KMS-11 (cell line): Measurements from ENCODE around the gene ZNF593.

Experiments used
- H2AFZ ChIP-seq: fragments of 200-600 bp; sonication (generic); 2 replicates; pipeline ENCODE4 v1.6.1; 2016; ENCODE audit warnings: antibody characterized with exemption, mixed run types, low read depth
- H3K27ac ChIP-seq: fragments of 200-600 bp; sonication (generic); 2 replicates; pipeline ENCODE4 v1.6.1; 2016; ENCODE audit warnings: mild to moderate bottlenecking, mixed run types
- H3K27me3 ChIP-seq: fragments of 200-600 bp; sonication (generic); 2 replicates; pipeline ENCODE4 v1.6.1; 2017; ENCODE audit warnings: mild to moderate bottlenecking, low read depth, mixed run types, moderate library complexity; ENCODE audit not compliant: insufficient read depth
- H3K36me3 ChIP-seq: fragments of 200-600 bp; sonication (generic); 2 replicates; pipeline ENCODE4 v1.6.1; 2017; ENCODE audit warnings: mild to moderate bottlenecking, mixed run types; ENCODE audit not compliant: insufficient read depth
- H3K4me1 ChIP-seq: fragments of 200-600 bp; sonication (generic); 2 replicates; pipeline ENCODE4 v1.6.1; 2016; ENCODE audit warnings: mild to moderate bottlenecking, low read depth, mixed run types; ENCODE audit not compliant: poor library complexity, severe bottlenecking
- H3K4me2 ChIP-seq: fragments of 200-600 bp; sonication (generic); 2 replicates; pipeline ENCODE4 v1.7.0; 2016; ENCODE audit warnings: mild to moderate bottlenecking, mixed run types
- H3K4me3 ChIP-seq: fragments of 200-600 bp; sonication (generic); IDR thresholded peaks from 2 replicates; pipeline ENCODE4 v1.6.1; 2017; ENCODE audit warnings: low read depth, low read length, mixed read lengths; ENCODE audit not compliant: insufficient read depth
- H3K79me2 ChIP-seq: fragments of 200-600 bp; sonication (generic); 2 replicates; pipeline ENCODE4 v1.6.1; 2016; ENCODE audit warnings: low read depth, mixed run types; ENCODE audit not compliant: insufficient read depth
- H3K9ac ChIP-seq: fragments of 200-600 bp; sonication (generic); 2 replicates; pipeline ENCODE4 v1.6.1; 2016; ENCODE audit warnings: mild to moderate bottlenecking, mixed run types
- H4K20me1 ChIP-seq: fragments of 200-600 bp; sonication (generic); 2 replicates; pipeline ENCODE4 v1.6.1; 2016; ENCODE audit warnings: mild to moderate bottlenecking, mixed run types; ENCODE audit not compliant: insufficient read depth
- CTCF ChIP-seq: fragments of 200-600 bp; sonication (generic); conservative IDR thresholded peaks from 2 replicates; pipeline ENCODE4 v1.6.1; 2017; ENCODE audit warnings: low read depth, mild to moderate bottlenecking, antibody characterized with exemption, low read length, moderate library complexity, mixed read lengths

Gene ZNF593

GRCh38 chr1:26212726-26213125 lies 43.0 kb downstream of the ZNF593 start:
- Histone ChIP-seq H2AFZ (no peak overlapping the region), H3K36me3 (no peaks in the 10 kb centered on the region), H3K4me2 (no peak overlapping the region), H3K9ac (no peak overlapping the region), H3K4me3 (no peak overlapping the region), H3K4me1 (no peaks in the 10 kb centered on the region), H4K20me1 (no peaks in the 10 kb centered on the region), H3K27ac (no peak overlapping the region), H3K79me2 (no peaks in the 10 kb centered on the region), H3K27me3 (no peaks in the 10 kb centered on the region)
- TF ChIP-seq CTCF = no peak

GRCh38 chr1:26213335-26213905 lies 43.7 kb downstream of the ZNF593 start:
- Histone ChIP-seq H3K27ac (no peak overlapping the region), H3K9ac (no peak overlapping the region), H3K4me3 (no peak overlapping the region), H4K20me1 (no peaks in the 10 kb centered on the region), H3K27me3 (no peaks in the 10 kb centered on the region), H3K79me2 (no peaks in the 10 kb centered on the region), H3K4me1 (no peaks in the 10 kb centered on the region), H3K36me3 (no peaks in the 10 kb centered on the region), H3K4me2 (no peak overlapping the region), H2AFZ (no peak overlapping the region)
- no peak for TF ChIP-seq CTCF

GRCh38 chr1:26215246-26215645 lies 45.5 kb downstream of the ZNF593 start:
- H3K4me3 ChIP-seq = no peak overlapping the region
- H3K36me3 ChIP-seq = no peaks in the 10 kb centered on the region
- no peak overlapping the region for H3K9ac ChIP-seq
- H3K27ac ChIP-seq = no peak overlapping the region
- no peaks in the 10 kb centered on the region for H3K4me1 ChIP-seq
- no peak overlapping the region for H2AFZ ChIP-seq
- no peak for TF ChIP-seq CTCF
- H3K27me3 ChIP-seq = no peaks in the 10 kb centered on the region
- no peak overlapping the region for H3K4me2 ChIP-seq
- no peaks in the 10 kb centered on the region for H3K79me2 ChIP-seq
- no peaks in the 10 kb centered on the region for H4K20me1 ChIP-seq

GRCh38 chr1:26218906-26219494 lies 49.3 kb downstream of the ZNF593 start:
- no peaks in the 10 kb centered on the region for H3K36me3 ChIP-seq
- H3K79me2 ChIP-seq = no peaks in the 10 kb centered on the region
- H3K27ac ChIP-seq = no peak overlapping the region
- TF ChIP-seq CTCF = no peak
- no peak overlapping the region for H3K4me3 ChIP-seq
- no peak overlapping the region for H3K9ac ChIP-seq
- H3K27me3 ChIP-seq = no peaks in the 10 kb centered on the region
- no peaks in the 10 kb centered on the region for H4K20me1 ChIP-seq
- H2AFZ ChIP-seq = no peak overlapping the region
- H3K4me2 ChIP-seq = no peak overlapping the region
- H3K4me1 ChIP-seq = no peaks in the 10 kb centered on the region
